IPS-18c (cell line): ENCODE results near the gene SLC30A7.
"Not testable (repeated sequence)": the region's sequence is repeated elsewhere in the genome, so short reads cannot be mapped to it uniquely, and the experiment has no call there.

Source experiments
- H3K4me3 ChIP-seq: 2 replicates; pipeline ENCODE4 v1.7.0; 2013; ENCODE audit warnings: low read depth, mild to moderate bottlenecking, low read length, moderate library complexity; ENCODE audit not compliant: insufficient read depth
- H3K9me3 ChIP-seq: one replicate; pipeline ENCODE4 v1.6.1; 2013; ENCODE audit warnings: mild to moderate bottlenecking, low read length, moderate library complexity; ENCODE audit not compliant: control insufficient read depth, insufficient read depth

SLC30A7 gene

GRCh38 chr1:100895540-100896480 is at the start of gene SLC30A7:
Gene SLC30A7, plus strand, starts transcription at chr1:100896090. Its CDS starts 173 bp downstream, at chr1:100896263.
- Histone ChIP-seq H3K9me3 (no peaks in the 10 kb centered on the region), H3K4me3 (peak within 1 kb of the TSS; percentile 92)

DNA sequence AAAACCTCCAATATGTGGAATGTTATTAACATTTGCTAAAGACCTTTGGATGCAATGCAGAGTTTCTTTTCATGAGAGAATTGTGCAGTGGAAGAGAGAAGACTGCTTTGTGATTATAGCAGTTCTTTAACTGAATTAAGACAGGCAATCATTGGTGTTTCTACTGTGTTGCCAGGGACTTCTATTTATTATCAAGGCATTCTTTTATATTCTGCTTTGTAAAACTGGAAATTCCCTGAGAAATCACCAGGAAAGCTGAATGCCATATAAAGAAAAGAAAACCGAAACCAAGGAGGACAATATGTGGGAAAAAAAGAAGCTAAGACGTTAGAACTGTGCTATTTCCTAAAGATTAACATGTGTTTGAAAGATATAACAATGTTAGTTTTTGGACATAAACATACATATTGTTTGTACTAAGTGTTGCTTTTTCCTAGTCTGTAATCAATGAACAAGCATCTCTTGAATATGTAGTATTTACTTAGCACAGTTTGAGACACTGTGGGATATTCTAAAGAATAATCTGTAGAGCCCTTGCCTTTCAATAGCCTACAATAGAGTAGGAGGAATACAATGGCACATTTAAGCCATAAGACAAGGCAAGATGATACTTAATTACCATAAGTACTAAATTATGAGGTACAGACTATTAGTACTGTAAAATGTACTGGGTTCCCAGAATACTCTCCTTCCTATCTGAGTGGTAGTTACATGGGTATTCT is 48.4 kb upstream of the SLC30A7 start:
- no peak overlapping the region for H3K4me3 ChIP-seq

DNA sequence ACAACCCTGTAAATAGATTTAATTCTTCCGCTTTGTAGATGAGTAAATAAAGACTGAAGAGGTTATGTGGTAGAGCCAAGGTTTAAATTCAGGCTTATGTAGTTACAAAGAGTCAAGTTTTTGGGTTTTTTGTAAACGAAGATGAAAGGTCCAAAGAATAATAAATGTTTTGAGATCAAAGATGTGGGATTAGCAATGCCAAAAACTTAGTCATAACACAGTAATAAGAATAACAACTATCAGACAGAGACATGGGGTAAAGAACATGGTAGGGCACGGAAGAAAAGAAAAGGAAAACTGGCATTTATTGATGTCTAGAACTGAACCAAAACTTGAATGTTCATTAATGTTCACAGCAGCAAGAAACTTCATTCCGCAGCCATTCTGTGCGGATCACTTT is 44.2 kb upstream of the SLC30A7 start:
- no peaks in the 10 kb centered on the region for H3K9me3 ChIP-seq
- no peak overlapping the region for H3K4me3 ChIP-seq

More for the DNA sequence above, 48.4 kb upstream of the SLC30A7 start:
- peaks cover 5% of the 10 kb centered on the region for H3K9me3 ChIP-seq

DNA sequence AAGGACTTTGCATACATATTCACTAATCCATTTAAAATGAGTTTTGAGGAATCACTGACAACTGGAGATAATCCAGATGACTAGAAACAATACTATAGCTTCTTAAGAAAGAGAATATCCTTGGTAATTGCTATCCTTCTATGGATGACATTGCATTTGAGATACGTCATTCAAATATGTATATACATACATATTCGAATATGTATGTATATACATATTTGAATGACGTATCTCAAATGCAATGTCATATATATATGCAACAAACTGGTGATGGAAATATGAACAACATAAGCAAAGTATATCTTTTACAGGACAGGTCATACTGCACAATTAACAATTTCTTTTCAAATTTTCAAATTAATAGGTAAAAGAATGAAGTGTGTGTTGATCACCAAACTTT is 42.9 kb upstream of the SLC30A7 start:
- Histone ChIP-seq H3K4me3 (no peak overlapping the region), H3K9me3 (no peaks in the 10 kb centered on the region)

GRCh38 chr1:100855116-100855515 is 40.8 kb upstream of the SLC30A7 start:
- H3K4me3 ChIP-seq, H3K9me3 ChIP-seq: not testable (repeated sequence)

DNA sequence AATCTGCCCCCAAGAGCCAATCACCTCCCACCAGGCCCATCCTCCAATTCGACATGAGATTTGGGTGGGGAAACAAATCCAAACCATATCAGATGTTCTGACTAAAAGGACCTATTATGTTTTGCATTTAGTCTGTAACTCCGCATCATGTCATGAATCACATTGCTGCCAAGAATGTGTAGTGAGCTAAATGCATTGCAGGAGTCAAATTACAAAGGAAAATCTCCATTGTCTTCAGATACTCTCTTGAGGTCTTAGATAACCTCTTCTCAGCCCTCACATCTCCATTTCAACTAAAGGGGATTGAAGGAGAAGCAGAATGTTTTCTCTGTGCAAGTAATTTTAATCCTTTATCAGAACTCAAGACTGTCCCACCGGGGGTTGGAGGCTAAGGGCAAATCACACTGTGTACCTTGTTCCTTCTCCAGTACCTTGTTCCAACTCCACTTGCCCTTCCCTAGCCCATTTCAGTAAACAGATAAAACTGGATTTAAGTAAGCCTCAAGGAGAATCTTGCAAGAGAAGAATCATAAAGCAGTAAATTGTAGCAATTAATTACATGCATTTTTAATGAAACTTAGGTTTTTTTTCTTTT is 35.4 kb upstream of the SLC30A7 start:
- H3K4me3 ChIP-seq = no peak overlapping the region
- no peaks in the 10 kb centered on the region for H3K9me3 ChIP-seq

GRCh38 chr1:100861379-100861778 is 34.5 kb upstream of the SLC30A7 start:
- no peak overlapping the region for H3K4me3 ChIP-seq
- H3K9me3 ChIP-seq = no peaks in the 10 kb centered on the region

DNA sequence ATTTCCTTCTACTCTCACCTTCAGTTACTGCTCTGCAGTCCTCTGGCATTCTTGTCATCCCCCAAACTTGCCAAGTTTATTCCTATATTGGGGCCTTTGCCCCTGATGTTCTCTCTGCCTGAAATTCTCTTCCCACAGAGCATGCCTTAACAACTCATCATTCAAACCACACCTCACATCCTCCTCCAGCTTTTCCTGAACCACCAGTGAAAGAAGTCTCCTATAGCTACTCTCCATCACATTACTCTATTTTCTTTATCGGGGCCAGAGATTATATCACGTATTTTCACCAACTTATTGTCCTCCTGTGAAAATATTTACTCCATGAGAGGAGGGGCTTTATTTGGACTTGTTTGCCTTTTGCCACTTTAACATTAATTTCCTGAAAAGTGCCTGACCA is 33.3 kb upstream of the SLC30A7 start:
- no peaks in the 10 kb centered on the region for H3K9me3 ChIP-seq
- H3K4me3 ChIP-seq = no peak overlapping the region

DNA sequence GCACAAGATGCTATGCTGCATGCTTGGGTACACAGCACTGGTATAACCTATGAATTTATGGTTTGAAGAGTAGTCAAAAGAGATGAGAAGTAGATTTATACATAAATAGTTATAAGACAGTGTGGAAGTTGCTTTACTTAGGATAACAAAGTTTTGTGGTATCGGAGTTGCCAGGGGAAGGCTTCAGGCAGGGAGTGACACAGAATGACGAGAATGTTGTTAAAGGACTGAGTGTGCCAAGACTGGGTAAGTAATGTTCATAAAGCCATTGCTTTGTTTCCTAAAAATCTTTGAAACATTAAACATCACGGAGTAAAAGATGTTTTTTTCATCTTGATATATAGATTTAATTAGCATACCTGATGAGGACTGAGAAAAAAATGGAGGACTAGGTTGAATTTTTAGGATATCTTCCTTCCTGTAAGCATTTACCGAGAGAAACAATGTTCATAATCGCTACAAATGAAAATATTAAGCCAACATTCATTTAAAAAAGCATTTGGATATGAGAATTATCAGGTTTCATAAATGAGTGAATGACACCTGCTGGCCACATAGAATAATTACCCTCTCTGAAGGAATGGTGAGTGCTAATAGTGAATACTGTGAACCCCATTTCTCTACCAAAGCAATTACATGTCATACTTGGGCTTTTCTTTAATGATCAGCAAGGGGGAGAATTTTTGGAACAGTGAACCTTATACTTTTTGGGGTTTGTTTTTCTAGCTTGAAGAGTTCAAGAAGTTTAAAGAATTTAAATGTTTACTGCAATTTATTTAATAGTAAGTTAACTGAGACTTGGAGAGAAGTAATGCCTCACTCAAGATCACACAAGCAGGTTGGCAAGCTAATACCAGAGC is 29.6 kb upstream of the SLC30A7 start:
- H3K4me3 ChIP-seq = no peak overlapping the region

DNA sequence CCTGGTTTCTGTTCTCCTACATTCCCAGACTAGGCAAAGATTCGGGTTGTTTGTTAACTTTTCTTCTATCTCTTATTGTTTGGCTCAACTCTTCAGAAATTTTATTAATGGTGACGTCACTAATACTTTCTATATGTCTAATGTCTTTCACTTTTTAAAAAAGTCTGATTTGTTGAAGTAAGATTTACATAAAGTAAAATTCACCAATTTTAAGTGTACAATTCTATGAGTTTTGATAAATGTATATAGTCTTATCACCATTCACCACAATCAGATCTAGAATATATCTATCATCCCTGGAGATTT is 29.0 kb upstream of the SLC30A7 start:
- H3K9me3 ChIP-seq = no peaks in the 10 kb centered on the region
- no peak overlapping the region for H3K4me3 ChIP-seq

More for the DNA sequence above, 29.6 kb upstream of the SLC30A7 start:
- no peaks in the 10 kb centered on the region for H3K9me3 ChIP-seq

- no peak overlapping the region for H3K4me3 ChIP-seq
- no peaks in the 10 kb centered on the region for H3K9me3 ChIP-seq
These were observed 27.4 kb upstream of the SLC30A7 start for GRCh38 chr1:100868364-100868995.

DNA sequence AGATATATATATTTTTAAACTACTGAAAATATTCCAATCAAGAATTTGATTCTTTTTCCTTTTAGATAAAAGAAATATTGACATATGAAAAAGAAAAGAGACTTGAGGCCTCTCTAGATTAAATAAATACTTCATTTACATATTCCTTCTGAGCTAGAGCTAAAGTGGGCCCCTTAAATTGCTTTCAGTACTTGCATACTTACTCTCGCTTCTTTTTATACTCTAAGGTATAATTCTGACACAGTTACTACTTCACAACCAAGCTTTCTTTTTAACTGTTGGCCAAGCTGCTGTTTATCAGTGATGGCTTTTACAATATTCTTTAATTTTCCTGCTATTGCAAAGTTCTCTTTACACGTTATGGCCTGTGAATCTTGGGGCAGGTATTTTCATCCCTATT is 25.9 kb upstream of the SLC30A7 start:
- H3K4me3 ChIP-seq = no peak overlapping the region
- H3K9me3 ChIP-seq = no peaks in the 10 kb centered on the region

DNA sequence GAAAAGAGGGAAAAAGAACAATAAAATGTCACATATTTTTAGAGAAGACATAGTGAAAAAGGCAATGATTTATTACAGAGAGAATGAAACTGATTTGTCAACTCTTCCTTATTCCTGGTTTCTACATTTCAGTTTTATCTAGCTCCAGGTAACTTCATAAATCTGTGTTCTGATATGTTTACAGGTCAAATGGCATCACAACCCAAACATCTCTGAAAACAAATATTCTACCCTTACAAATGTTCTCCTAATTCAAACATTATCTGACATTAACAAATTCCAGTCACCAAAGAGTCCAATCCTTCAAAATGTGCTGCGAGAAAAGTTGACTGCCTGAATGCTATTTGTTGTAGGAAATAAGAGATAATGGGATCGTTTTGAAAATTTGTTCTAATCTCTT is 21.5 kb upstream of the SLC30A7 start:
- Histone ChIP-seq H3K9me3 (no peaks in the 10 kb centered on the region), H3K4me3 (no peak overlapping the region)

- no peak overlapping the region for H3K4me3 ChIP-seq
These were observed 20.7 kb upstream of the SLC30A7 start for GRCh38 chr1:100875228-100875627.

DNA sequence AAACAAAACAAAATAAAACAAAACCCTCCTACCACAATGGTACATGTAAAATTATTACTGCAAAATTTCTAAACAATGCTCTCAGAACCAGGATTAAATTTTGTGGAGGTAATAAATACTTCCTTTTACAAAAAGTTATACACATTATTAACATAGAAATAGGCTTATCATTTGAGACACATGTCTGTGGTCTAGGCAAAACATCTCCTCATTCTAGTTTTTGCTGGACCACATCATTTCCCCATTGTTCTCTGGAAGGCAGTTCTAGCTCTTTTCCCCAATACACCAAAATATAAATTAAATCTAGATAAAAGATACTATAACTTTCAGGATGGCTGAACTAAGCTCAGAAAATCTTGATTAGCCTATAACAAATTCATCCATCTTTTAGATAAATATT is 19.6 kb upstream of the SLC30A7 start:
- no peaks in the 10 kb centered on the region for H3K9me3 ChIP-seq
- no peak overlapping the region for H3K4me3 ChIP-seq

More at GRCh38 chr1:100875228-100875627, 20.7 kb upstream of the SLC30A7 start:
- no peaks in the 10 kb centered on the region for H3K9me3 ChIP-seq

GRCh38 chr1:100879422-100879821 is 16.5 kb upstream of the SLC30A7 start:
- H3K9me3 ChIP-seq = no peaks in the 10 kb centered on the region
- H3K4me3 ChIP-seq = no peak overlapping the region

- H3K9me3 ChIP-seq = no peaks in the 10 kb centered on the region
- no peak overlapping the region for H3K4me3 ChIP-seq
These were observed 14.2 kb upstream of the SLC30A7 start for GRCh38 chr1:100881687-100882086.
